Adrenal gland (tissue), 12 donors: ENCODE data around the gene TRAPPC1. TPM values are rescaled to one million over a fixed set of nuclear protein-coding genes. Genes with fewer than 3 reads are reported as not detected.

Source experiments
- DNase-seq, 7 donors: peaks; one replicate each; pipeline ENCODE4 v3.0.0-alpha.2; 2019 to 2020
- H3K27ac ChIP-seq, 5 donors: fragments of 200-600 bp; sonication (generic) in 4 of 5; 1 replicate in 3 of 5; 2 replicates in 2 of 5; pipeline versions ENCODE4 v1.5.1 to v1.8.0; 2016 to 2020; ENCODE audit warnings: mild to moderate bottlenecking in 1 of 5
- H3K27me3 ChIP-seq: fragments of 200-600 bp; 2 replicates; pipeline ENCODE4 v1.8.0; 2021
- H3K36me3 ChIP-seq, 2 donors: fragments of 200-600 bp; replicated peaks in 1 of 2; 1 replicate in 1 of 2; 2 replicates in 1 of 2; pipeline versions ENCODE4 v1.5.1 to v1.8.0; 2018 to 2022
- H3K4me1 ChIP-seq, 2 donors: fragments of 200-600 bp; replicated peaks in 1 of 2; 1 replicate in 1 of 2; 2 replicates in 1 of 2; pipeline versions ENCODE4 v1.5.1 to v1.8.0; 2018 to 2021
- H3K4me3 ChIP-seq, 4 donors: fragments of 200-600 bp; sonication (generic) in 3 of 4; one replicate each; pipeline ENCODE4 v1.5.1; 2016 to 2018
- H3K9me3 ChIP-seq, 3 donors: fragments of 200-600 bp; sonication (generic) in 1 of 3; replicated peaks in 1 of 3; 1 replicate in 2 of 3; 2 replicates in 1 of 3; pipeline versions ENCODE4 v1.5.1 to v1.8.0; 2016 to 2021
- POLR2A ChIP-seq, 2 donors: fragments of 450-650 bp; IDR thresholded peaks; one replicate each; pipeline ENCODE4 v1.6.1; 2017; ENCODE audit warnings: antibody characterized with exemption in 2 of 2, mild to moderate bottlenecking in 2 of 2, moderate library complexity in 1 of 2
- WGBS, 4 donors: extraction: QIAGEN DNeasy Blood & Tissue Kit in 2 of 4; methylation state at CpG; one replicate each; pipeline versions ENCODE4 v1.1.5 to v1.1.7; 2013 to 2017; 5-methylcytosine and 5-hydroxymethylcytosine counted together
- intact Hi-C, 2 donors: fragments of 100-400 bp; cut with DNase I; formaldehyde crosslinking; loops; one replicate each; pipeline versions ENCODE4 v1.14.1 to v1.15.0; 2022 to 2023
- polyA plus RNA-seq, 3 donors: library from polyadenylated mRNA; stranded (reverse); fragments of 200-250 nt in 2 of 3; fragments of 350-450 nt in 1 of 3; fragmentation: Illumina TruSeq in 1 of 3; extraction: RNeasy Lipid Tissue Mini Kit (QIAGEN cat#74804) in 1 of 3; gene quantifications; one replicate each; pipeline ENCODE4 v1.2.3, GENCODE V29; 2013 to 2014
- total RNA-seq, 9 donors: library from RNA; depleted of rRNA in 4 of 9; stranded (reverse); fragments of >200 nt in 4 of 9; fragments of 120-200 nt in 1 of 9; fragmentation: NEBNext Ultra II Directional in 1 of 9; extraction: Animal tissue kit (Norgen Biotek cat#: 25700) in 1 of 9; gene quantifications; one replicate each; pipeline versions ENCODE4 v1.1.0 to v1.2.4, GENCODE V29; 2013 to 2023
- TF ChIP-seq, protein P1 (sequence below), 6 experiments: fragments of 450-650 bp in 4 of 6; fragments of 200-600 bp in 2 of 6; sonication (generic) in 1 of 6; IDR thresholded peaks; 1 replicate in 5 of 6; 2 replicates in 1 of 6; pipeline versions ENCODE4 v1.5.1 to v1.8.0; 2016 to 2021; ENCODE audit warnings: antibody characterized with exemption in 6 of 6, mild to moderate bottlenecking in 2 of 6, moderate library complexity in 1 of 6
- donor health status: healthy with polysubstance abuse.
- donor health status: Bipolar disorder and iron deficiency.
- donor health status: DM: yes; HTN: yes; CAD: no.
- donor health status: DM: no; HTN: no; CAD: no.
- donor health status: DM: no; HTN: no; CAD: no.
- donor health status: DM: yes; HTN: yes; CAD: no.

Gene TRAPPC1
- total and polyA plus RNA-seq, 12 donors, result 32.2 to 220 (median 121) TPM

DNA sequence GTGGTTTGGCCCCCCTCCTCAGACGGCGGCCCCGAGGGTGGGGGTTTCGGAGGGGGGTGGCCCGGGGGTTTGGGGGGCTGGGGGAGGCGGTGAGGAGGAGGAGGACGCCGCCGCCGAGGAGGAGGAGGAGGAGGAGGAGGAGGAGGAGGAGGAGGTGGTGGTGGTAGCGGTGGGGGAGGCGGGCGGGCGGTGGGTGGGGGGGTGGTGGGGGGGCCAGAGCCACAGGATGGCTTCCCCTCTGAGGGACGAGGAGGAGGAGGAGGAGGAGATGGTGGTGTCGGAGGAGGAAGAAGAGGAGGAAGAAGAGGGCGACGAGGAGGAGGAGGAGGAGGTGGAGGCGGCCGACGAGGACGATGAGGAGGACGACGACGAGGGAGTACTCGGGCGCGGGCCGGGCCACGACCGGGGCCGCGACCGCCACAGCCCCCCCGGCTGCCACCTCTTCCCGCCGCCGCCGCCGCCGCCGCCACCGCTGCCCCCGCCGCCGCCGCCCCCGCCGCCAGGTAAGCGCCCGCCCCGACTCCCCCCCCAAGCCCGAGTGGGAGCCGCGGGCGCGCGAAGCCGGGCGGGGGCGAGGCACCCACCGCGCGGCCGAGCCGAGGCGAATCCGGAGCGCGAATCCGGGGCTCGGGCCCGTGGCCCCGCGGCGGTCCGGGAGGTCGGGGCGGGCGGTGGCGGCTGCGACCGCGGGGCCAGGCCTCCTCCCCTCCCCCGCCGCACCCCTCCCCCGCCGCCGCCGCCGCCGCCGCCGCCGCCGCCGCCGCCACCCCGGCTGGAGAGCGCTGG is 47.0 kb downstream of the TRAPPC1 start:
- Histone ChIP-seq H3K4me1 (peaks cover 38 to 63% of the 10 kb centered on the region in 2 donors), H3K27me3 (no peaks in the 10 kb centered on the region), H3K4me3 (peak overlapping the region in 2 of 4 donors; percentile 89 to 97), H3K27ac (peak overlapping the region in 4 of 5 donors; percentile 89 to 93 (median 90)), H3K9me3 (no peaks in the 10 kb centered on the region), H3K36me3 (peaks cover 0 to 10% of the 10 kb centered on the region in 2 donors)
- DNase-seq, result peak in 3 of 7 donors; percentile 10 to 41 (median 27)
- WGBS, 4 donors, result 0 to 5% (median 3%) methylated on average over 22 to 91 of the region's 100 CpGs
- intact Hi-C loops, result no loop called here
- TF ChIP-seq POLR2A (IDR thresholded peaks at IDR 0.05), result no peak
- TF ChIP-seq, protein P1, sequence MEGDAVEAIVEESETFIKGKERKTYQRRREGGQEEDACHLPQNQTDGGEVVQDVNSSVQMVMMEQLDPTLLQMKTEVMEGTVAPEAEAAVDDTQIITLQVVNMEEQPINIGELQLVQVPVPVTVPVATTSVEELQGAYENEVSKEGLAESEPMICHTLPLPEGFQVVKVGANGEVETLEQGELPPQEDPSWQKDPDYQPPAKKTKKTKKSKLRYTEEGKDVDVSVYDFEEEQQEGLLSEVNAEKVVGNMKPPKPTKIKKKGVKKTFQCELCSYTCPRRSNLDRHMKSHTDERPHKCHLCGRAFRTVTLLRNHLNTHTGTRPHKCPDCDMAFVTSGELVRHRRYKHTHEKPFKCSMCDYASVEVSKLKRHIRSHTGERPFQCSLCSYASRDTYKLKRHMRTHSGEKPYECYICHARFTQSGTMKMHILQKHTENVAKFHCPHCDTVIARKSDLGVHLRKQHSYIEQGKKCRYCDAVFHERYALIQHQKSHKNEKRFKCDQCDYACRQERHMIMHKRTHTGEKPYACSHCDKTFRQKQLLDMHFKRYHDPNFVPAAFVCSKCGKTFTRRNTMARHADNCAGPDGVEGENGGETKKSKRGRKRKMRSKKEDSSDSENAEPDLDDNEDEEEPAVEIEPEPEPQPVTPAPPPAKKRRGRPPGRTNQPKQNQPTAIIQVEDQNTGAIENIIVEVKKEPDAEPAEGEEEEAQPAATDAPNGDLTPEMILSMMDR (IDR thresholded peaks at IDR 0.05), result no peak

DNA sequence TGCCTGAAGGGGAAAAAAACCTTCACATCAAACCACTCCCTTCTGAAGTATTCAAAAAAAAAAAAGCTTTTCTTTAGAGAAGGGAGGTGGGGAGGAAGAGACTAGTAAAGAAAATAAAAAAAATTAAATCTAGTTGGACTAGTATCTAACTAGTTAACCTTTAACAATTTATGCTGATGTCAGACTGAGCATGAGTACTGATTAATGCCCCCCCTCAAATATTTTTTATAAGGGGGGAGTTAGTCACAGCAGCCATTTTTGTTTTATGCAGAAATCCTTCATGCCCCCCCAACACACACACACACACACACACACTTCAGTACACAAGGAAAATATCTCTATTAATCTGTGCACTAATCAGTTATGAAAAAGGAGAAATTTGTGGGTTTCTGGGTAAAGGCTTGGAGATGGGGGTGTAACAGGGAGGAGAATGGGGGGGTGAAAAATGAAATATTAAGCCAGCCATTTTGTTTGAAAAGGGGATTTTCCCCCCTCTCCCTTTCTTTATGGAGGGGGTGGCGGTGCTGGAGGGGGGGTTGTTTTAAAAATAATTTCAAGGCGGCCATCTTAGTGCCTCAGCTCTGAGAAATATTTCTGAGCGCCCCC is 47.9 kb downstream of the TRAPPC1 start:
- H3K36me3 ChIP-seq, result peaks cover 0 to 16% of the 10 kb centered on the region in 2 donors
- peak overlapping the region in 2 of 5 donors; percentile 60 to 63 for H3K27ac ChIP-seq
- H3K9me3 ChIP-seq, result no peaks in the 10 kb centered on the region
- TF ChIP-seq POLR2A (IDR thresholded peaks at IDR 0.05), result no peak
- TF ChIP-seq, protein P1 (IDR thresholded peaks at IDR 0.05), result no peak
- no peaks in the 10 kb centered on the region for H3K27me3 ChIP-seq
- no peak for DNase-seq
- intact Hi-C loops, result no loop called here
- H3K4me1 ChIP-seq, result peaks cover 30 to 54% of the 10 kb centered on the region in 2 donors
- peak overlapping the region in 1 of 4 donors; percentile 97 for H3K4me3 ChIP-seq
- WGBS, 4 donors, result 0 to 5% (median 2%) methylated on average over 3 of the region's 3 CpGs

DNA sequence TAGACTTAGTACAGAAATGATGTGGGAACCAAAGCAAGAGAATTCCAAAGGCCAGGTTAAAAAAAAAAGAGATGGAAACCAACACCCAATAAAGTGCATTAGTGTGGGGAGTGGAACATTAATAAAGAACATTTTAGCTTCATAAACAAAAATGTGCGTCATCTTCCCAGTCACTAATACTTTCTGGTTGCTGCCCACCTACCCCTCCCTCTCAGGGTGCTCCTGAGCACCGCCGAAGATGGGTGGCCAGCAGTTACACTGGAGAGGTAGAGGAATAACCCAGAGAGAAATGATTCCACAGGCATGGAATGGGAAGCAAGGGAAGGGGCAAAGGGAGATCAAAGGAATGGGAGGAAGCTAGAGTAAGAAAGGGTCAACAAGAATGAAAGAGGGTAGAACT is 49.1 kb downstream of the TRAPPC1 start:
- Histone ChIP-seq H3K27ac (peak overlapping the region in 1 of 5 donors; percentile 63), H3K4me1 (peaks cover 17 to 41% of the 10 kb centered on the region in 2 donors), H3K9me3 (no peaks in the 10 kb centered on the region), H3K4me3 (no peak overlapping the region), H3K27me3 (no peaks in the 10 kb centered on the region), H3K36me3 (peaks cover 0 to 16% of the 10 kb centered on the region in 2 donors)
- intact Hi-C loops, result no loop called here
- TF ChIP-seq, protein P1 (IDR thresholded peaks at IDR 0.05), result no peak
- TF ChIP-seq POLR2A (IDR thresholded peaks at IDR 0.05), result no peak
- 74 to 85% (median 78%) methylated on average over 3 of the region's 3 CpGs for WGBS, 4 donors
- no peak for DNase-seq

DNA sequence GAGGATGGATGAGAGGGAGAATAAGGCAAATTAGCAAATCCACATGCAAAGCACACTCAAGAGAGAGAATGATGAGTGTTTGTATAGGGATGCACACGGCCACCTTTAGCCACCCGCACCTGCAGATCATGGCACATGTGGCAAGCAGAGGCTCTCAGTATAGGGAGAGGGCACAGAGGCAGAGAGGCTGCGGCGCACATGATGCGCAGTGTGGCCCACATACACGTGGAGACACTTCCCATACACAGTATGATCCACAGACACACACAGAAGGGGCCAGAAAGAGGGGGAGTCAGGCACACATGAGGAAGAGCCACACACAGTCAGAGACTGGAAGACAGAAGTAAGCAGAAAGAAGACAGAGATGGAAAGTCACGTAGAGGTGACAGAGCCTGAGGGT is 49.7 kb downstream of the TRAPPC1 start:
- Histone ChIP-seq H3K36me3 (peaks cover 0 to 16% of the 10 kb centered on the region in 2 donors), H3K4me3 (no peak overlapping the region), H3K4me1 (peaks cover 11 to 37% of the 10 kb centered on the region in 2 donors), H3K27me3 (no peaks in the 10 kb centered on the region), H3K9me3 (no peaks in the 10 kb centered on the region), H3K27ac (peak overlapping the region in 1 of 5 donors; percentile 63)
- DNase-seq, result no peak
- WGBS, 4 donors, result 64 to 77% (median 74%) methylated on average over 7 of the region's 7 CpGs
- intact Hi-C loops, result no loop called here
- TF ChIP-seq, protein P1 (IDR thresholded peaks at IDR 0.05), result no peak
- TF ChIP-seq POLR2A (IDR thresholded peaks at IDR 0.05), result no peak
